ENCODE data around the gene CDC37.

DNA sequence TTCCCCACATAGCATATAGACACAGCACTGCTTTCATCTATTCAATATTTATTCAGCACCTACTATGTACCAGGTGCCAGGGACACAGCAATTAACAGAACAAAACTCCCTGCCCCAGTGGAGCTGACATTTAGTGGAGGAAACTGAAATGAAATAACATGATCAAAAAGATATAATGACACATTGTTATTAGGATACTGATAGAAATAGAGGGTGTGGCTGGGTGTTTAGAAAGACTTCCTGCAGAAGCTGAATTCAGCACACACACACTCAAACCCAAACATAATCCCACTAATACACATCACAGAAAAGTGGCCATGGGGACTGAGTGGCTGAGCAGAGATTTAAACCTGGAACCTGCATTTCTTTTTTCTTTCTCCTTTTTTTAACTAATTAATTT lies 3.8 kb upstream of the CDC37 start:
- TF ChIP-seq CTCF (IDR thresholded peaks at IDR 0.05; ENCODE audit: poor library complexity) (no peak), EZH2 (IDR thresholded peaks at IDR 0.05; ENCODE audit: borderline replicate concordance) (no peak)
